NCI-H1417 treated with DMSO at 0.1 percent for 48 hours (cell line): ENCODE data around the gene TRIM46.
"Not testable (repeated sequence)": the region's sequence is repeated elsewhere in the genome, so short reads cannot be mapped to it uniquely, and the experiment has no call there.

ENCODE experiments used
- DNase-seq: peaks from one replicate; lab custom pipeline; 2025; lab: John Stamatoyannopoulos, UW

TRIM46 gene

GRCh38 chr1:155187456-155187891 lies 13.8 kb downstream of the TRIM46 start:
- no peak for DNase-seq

GRCh38 chr1:155188268-155188667 lies 14.6 kb downstream of the TRIM46 start:
- DNase-seq, result no peak

- DNase-seq, result not testable (repeated sequence)
Observed at GRCh38 chr1:155189926-155190325, 16.3 kb downstream of the TRIM46 start.

GRCh38 chr1:155191904-155192303 lies 18.3 kb downstream of the TRIM46 start:
- DNase-seq, result no peak

GRCh38 chr1:155192346-155193274 lies 19.0 kb downstream of the TRIM46 start:
- DNase-seq, result peak; percentile 2

GRCh38 chr1:155193275-155193990 lies 19.8 kb downstream of the TRIM46 start:
- DNase-seq, result peak; percentile 13

GRCh38 chr1:155193991-155194240 lies 20.3 kb downstream of the TRIM46 start:
- DNase-seq, result not testable (repeated sequence)

- no peak for DNase-seq
Observed at GRCh38 chr1:155195201-155196102, 21.8 kb downstream of the TRIM46 start.

- no peak for DNase-seq
Observed at GRCh38 chr1:155196103-155196892, 22.6 kb downstream of the TRIM46 start.

GRCh38 chr1:155196893-155197638 lies 23.4 kb downstream of the TRIM46 start:
- no peak for DNase-seq

- no peak for DNase-seq
Observed at GRCh38 chr1:155197901-155198546, 24.4 kb downstream of the TRIM46 start.

- no peak for DNase-seq
Observed at GRCh38 chr1:155198547-155198906, 24.9 kb downstream of the TRIM46 start.

- no peak for DNase-seq
Observed at GRCh38 chr1:155199792-155200191, 26.1 kb downstream of the TRIM46 start.

- DNase-seq, result no peak
Observed at GRCh38 chr1:155200920-155201319, 27.3 kb downstream of the TRIM46 start.

- no peak for DNase-seq
Observed at GRCh38 chr1:155202198-155202597, 28.5 kb downstream of the TRIM46 start.

GRCh38 chr1:155202731-155203515 lies 29.3 kb downstream of the TRIM46 start:
- no peak for DNase-seq

GRCh38 chr1:155205035-155205434 lies 31.4 kb downstream of the TRIM46 start:
- no peak for DNase-seq

GRCh38 chr1:155205969-155206593 lies 32.4 kb downstream of the TRIM46 start:
- no peak for DNase-seq
